ENCODE measurements around the gene PHF8.

The PHF8 gene

DNA sequence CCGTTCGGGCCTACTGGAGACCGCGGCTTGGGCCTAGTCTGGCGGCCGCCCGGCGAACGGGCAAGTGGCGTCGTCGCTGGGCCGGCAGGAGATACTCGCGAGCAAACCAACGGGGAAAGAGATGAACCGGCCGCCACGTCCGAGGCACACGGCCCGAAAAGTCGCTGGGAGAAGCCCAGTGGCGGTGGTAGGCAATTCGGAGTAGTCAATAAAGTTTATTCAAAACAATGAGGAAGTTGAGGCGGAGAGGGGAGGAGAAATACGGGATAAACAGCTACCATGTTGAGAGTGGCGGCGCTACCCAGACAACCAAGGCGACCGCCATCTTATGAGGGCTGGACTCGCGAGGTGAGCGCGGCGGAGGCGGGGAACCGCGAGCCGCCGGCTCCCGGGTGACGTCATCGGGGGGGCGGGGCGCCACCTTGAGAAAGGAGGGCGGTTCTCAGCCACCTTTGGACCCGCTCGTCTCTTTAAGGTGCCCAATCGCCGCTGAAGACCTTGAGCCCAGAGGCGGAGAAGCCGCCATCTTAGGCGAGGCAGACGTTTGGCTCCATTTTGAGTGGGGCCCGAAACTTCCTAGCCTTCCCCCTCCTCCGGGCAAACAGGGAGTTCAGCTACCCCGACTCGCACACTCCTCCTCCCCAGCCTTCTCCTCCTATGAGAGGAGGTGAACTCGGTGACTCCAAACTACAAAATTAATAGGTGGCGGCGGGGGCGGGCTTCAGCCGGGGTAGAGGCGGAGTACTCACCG lies at the start of gene PHF8:
TSS of gene PHF8 (minus strand) at position 348 of the 751 bp plus-strand sequence. CDS start 1,745 bp downstream, outside the sequence.
- DNase-seq (ENCODE audit: low read depth): peak; percentile 54

DNA sequence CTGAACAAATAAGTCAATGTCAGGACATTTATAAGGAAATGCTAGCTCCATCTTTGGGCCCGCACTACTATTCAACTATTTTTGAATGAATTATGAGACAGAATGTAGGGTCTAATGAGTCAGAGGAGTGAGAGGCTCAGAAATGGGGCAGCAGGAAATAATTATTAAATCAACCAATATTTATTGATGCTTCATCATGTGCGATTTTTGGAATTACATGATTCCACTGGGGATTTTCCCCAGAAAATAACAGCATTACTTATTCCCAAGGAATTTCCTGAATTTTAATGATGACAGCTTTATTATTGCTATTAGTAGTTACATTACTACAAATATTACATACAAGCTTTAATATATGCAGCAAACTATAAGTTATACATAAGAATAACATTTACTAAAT lies 49.3 kb upstream of the PHF8 start:
- DNase-seq (ENCODE audit: low read depth): no peak

DNA sequence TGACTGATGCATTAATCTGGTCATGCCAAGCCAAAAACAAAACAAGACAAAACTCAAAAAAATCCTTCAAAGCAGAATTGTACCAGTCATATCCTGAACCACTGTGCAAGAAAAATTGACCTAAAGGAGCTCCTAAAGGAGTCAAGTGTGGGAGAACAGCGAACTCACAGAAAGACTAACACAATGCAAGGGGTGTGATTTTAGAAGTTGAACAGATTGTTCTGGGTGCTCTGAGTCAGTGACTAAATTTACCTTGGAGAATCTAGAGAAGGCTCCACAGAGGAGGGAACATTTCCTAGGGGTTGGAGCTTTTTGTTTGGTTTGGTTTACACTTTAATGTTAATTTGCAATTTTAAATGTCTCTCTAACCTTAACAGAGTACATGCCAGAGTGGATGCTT lies 48.9 kb upstream of the PHF8 start:
- DNase-seq (ENCODE audit: low read depth): no peak

DNA sequence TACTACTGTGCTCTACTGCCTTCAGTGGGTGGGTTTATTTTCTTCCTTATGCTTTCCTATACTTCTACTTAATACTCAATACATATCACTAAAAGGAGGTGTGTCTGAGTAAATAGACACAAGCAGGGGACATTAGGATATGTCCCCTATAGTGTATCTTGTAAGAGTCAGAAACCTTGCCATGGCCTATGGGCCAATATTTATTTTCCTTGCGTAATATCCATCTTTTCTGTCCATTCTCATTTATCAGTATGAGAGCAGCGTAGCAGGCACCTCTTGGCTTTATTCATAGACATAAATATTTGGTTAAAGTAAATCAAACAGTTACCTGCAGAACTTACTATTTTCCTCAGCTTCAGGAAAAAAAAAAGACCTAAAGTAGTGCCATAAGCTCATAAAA lies 46.6 kb upstream of the PHF8 start:
- no peak for DNase-seq (ENCODE audit: low read depth)

DNA sequence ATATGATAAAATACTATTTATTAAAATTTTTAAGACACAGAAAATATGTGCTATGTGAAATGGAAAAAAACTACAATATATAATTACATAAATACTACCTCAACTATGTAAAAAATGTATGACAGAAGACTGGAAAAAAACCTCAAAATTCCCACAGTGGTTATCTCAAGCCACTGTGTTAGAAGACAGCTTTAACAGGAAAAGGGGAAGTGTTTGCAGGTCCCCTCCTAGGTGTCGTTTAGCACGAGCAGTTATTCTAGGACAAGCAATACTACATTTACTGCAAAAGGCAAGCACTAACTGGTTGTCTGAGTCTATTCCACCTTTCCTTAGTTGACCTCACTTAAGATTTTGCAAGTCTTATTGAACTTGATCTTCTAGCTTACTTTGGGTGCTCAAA lies 44.9 kb upstream of the PHF8 start:
- no peak for DNase-seq (ENCODE audit: low read depth)

DNA sequence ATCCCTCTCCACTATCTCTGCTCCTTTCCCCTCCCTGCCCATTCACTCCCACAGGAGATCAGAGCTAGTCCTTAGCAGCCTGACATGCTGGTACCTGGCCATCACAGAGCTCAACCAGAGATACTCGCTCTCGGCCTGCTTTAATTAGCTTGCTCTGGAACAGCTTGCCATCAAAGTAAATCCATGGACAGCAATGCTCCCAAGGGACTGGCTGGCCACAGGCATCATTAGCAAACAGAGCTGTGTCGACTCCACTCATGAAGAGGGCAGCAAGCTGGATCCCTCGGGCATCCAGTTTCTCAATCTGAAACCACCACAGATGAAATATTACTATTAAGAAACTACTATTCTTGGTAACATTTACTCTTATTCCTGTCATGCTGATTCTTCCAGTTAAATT lies 43.4 kb upstream of the PHF8 start:
- DNase-seq (ENCODE audit: low read depth): no peak

DNA sequence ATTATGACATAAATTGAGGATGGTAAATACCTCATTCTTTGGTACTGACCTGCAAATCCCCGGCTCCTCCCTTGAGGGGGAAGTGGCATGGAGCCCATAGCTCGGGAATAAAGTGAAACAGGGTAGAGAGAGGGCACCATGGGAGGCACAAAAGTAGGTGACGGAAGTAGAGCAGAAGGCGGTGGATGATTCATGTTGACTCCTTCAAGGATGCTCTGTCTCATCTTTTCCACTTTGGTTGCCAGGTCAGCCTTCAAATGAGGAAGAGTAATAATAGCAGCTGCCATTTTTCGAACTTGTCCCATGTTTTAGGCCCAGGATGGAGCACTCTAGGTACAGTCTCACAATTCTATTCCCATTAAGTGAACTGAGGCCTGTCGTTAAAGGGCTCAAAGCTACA lies 41.4 kb upstream of the PHF8 start:
- no peak for DNase-seq (ENCODE audit: low read depth)

DNA sequence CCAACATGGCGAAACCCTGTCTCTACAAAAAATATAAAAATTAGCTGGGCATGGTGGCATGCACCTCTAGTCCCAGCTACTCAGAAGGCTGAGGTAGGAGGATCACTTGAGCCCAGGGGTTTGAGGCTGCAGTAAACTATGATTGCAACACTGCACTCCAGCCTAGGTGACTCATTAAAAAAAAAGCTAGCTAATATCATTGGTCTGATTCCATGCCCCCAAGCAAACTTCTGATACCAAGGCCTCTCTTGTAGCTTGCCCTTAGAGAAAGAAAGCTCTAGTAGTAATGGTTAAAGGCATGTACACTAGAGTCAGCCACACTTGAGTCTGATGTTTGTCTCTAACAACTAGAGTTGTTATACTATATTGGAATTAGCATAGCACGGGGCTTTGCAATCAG lies 32.6 kb upstream of the PHF8 start:
- peak; percentile 18 for DNase-seq (ENCODE audit: low read depth)

DNA sequence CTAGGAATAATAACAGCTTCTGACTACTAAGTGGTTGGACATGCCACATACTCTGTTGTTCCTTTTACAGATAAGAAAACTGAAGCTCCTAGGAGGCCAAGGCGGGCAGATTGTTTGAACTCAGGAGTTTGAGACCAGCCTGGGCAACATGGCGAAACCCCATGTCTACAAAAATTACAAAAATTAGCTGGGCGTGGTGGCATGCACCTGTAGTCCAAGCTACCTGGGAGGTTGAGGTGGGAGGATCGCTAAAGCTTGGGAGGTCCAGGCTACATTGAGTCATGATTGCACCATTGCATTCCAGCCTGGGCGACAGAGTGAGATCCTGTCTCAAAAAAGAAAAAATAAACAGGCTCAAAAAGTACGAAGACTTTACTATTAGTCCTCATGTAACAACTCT lies 30.6 kb upstream of the PHF8 start:
- no peak for DNase-seq (ENCODE audit: low read depth)

DNA sequence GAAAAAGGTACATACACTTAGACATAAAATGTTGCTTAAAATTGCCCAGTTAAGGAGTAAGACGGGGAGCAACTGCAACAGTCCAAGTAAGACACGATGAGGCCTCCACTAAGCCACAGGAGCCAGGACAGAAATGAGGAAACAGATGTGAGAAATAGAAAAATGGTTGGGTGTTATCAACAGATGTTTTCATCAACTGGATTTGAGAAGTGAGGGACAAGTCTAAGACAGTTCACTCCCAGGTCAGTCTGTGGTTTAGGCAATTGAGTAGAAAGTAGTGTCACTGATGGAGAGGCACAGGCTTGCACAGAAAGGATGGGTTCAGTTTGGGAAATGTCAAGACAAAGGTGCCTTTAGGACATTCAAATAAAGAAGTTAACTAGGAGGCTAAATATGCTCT lies 23.5 kb upstream of the PHF8 start:
- no peak for DNase-seq (ENCODE audit: low read depth)

DNA sequence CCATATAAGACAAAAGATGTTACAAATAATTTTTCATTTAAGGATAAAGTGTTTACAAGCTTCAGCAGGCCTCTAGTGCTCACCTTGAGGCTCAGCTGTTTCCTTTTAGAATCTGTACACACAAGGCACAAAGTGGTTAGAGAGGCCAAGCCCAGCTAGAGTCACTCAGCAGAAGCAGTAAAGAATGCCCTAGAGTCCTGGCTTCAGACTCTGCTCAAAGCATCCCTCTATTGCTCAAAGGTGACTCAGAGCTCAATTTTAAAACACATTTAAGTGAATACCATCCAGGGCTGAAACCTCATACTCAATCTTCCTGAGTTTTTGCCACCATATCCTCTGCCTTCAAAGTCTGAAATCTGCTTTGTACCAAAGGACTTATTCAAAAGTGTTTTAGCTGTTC lies 22.6 kb upstream of the PHF8 start:
- peak; percentile 26 for DNase-seq (ENCODE audit: low read depth)

DNA sequence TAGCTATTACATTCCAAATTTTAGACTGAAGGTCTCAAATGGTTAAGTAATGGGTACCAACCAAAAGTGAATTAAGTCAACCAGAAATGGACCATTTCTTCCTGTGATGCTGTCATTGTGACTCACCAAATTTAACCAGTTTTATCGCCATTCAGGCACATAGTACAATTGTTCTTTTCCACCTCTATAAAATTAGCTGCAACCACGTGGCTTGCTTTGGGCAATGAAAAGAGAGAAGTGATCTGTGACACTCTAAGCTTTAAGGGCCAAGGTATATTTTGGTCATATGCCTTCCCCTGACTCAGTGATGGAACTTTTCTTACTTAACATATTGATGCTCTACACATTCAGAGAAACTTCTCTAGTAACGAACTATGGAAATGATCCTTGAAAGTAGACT lies 20.3 kb upstream of the PHF8 start:
- DNase-seq (ENCODE audit: low read depth): no peak

DNA sequence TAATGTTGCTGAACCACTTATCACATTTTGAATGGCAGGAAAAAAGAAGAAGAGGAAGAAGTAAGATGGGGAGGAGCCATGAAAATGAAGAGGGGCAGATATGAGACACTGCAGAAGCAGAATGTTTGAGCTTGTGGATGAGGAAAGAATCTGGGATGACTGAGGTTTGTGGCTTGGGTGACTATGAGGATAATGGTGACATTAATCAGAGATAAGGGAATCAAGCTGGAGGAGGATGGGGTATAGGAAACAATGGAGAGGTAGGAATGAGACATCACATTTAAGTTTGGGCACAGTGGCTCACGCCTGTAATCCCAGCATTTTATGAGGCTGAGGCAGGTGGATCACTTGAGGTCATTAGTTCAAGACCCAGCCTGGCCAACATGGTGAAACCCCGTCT lies 19.1 kb upstream of the PHF8 start:
- no peak for DNase-seq (ENCODE audit: low read depth)

DNA sequence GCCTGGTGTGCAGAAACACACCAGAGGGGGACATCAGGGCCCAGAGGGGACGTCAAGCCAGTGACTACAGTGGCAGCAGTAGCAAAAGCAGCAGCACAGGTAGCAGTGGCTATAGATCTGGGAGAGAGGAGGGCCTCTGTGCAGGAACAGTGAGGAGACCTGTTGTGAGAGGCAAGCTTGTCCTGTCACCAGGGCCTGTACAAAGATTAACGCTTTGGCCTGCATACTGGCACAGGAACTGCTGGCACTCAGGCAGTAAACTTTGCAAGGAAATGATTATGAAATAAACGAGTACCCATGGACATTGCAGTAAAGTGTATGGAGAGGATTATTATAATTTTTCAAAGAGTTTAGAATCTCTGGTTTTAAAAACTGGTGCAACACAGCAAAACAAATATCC lies 5.5 kb upstream of the PHF8 start:
- DNase-seq (ENCODE audit: low read depth): no peak

DNA sequence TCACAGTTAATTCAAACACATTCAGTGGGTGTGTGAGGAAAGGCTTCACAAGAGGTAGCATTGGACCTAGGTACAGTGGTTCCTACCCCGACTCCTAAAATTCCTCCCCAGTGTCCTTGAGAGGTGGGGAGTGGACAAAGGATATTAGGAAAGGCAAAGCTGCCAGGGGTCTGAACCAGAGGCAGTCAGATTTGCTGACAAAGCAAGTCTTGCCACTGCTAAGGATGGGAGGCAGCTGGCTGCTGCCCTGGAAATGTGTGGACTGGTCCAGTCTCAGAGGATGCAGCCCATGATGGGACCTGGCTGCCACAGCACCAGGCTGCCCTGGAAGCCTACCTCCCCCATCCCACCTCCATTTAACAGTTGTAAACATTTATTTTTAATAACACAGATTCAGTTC lies 4.1 kb upstream of the PHF8 start:
- DNase-seq (ENCODE audit: low read depth): no peak

DNA sequence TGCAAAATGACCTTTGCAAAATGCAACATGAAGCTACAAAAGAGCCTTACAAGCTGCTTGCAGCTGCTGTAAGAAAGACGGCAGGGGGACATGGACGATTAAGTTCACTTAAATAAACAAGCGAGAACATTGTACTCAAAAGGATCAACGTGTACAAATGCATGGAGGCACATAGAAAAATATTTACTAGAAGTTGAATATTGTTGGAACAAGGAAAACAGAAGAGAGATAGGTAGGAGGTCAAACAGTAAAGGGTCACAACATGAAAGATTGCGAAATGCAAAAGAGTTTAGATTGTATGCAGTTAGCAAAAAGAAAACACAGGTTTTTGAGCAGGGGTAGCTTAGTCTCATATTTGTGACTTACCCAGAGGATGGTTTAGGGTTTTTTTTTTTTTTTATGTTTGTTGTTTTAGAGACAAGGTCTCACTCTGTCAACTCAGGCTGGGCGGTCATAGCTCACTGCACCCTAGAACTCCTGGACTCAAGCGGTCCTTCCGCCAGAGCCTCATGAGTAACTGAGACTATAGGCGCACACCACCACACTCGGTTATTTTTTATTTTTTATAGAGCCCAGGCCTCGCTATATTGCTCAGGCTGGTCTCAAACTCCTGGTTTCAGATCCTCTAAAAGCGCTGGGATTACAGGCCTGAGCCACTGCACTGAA lies 1.4 kb upstream of the PHF8 start:
- DNase-seq (ENCODE audit: low read depth): no peak

DNA sequence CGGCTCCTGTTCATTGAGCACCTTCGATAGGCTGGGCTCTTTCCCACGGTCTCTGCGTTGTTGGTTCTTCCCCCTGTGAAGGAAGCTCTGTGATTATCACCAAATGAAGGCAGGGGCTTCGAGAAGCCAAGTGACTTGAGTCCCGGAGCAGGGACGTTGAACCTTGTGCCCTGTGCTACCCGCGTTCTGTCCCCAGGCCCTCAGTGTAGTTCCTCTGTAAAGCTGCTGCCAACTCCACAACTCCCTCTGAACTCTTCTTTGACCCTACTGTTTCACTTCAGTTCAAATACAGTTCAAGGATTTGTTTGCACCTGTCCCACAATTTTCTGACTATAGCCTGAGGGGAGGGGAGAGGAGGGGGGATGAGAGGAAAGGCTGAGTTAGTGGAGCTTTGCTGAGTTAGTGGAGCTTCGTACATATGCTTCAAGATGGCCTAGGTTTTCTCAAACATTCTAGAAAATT lies 635 bp upstream of the PHF8 start:
- peak; percentile 4 for DNase-seq (ENCODE audit: low read depth)

DNA sequence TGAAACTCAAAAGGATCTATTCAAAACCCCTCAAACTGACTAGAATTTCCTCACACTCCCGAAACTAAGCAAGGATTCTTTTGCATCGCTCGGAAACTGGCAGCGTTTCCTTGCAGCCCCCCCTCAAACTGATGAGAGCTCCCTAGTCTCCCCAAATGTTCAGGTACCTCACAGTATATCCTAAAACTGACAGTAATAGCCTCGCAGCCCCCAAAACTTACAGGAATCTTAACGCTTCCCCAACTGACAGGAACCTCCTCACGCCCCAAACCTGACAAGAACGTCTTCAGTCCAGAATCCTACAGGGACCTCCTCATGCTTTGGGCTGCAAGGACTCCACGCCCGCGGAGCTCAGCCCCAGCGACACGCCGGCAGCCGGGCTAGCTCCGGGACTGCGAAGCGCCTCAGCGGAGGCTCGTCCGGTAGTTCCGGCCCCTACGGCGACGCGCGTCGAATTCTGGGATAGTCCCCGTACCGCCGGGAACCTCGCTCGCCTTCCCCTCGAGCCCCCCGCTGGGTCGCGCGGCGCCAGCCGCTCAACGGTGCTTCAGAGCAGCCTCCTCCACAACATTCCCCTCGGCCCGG lies 640 bp downstream of the PHF8 start:
- DNase-seq (ENCODE audit: low read depth): peak; percentile 3

DNA sequence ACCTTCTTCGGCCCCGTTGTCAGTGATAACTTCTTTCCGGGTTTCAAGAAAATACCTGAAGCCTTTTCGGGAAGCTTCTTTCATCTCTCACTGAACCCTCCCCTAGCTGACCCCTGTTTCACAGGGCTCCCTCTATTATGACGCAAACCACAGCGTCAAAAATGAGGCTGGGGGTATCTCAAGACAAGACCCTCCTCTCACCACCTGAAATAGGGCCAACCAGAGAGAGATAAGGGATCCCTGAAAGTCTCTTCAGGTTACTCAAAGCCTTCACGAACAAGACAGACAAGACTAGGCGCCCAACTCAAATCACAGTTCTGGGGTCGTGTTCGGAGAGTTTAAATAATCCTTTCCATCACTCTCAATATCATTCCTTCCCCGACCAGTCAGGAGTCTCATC lies 1.2 kb downstream of the PHF8 start:
- no peak for DNase-seq (ENCODE audit: low read depth)

DNA sequence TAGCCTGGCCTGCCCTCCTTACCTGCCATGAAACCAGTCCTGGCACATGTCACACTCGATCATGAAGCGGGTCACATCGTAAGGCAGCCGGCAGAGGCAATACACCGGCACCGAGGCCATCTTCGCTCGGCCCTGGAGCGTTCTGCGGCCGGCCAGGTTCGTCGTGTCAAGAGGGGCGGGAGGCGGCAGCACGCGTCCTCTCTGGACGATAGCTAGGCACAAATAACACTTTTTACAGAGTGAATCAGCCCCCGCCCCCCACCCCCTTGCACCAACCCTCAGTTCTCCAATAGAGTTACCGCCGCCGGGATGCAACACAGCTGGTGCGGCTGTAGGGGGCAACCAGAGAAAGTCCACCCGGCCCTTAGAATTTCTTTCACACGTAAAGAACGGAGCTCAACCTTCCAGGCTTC lies 1.7 kb downstream of the PHF8 start:
- DNase-seq (ENCODE audit: low read depth): peak; percentile 6

DNA sequence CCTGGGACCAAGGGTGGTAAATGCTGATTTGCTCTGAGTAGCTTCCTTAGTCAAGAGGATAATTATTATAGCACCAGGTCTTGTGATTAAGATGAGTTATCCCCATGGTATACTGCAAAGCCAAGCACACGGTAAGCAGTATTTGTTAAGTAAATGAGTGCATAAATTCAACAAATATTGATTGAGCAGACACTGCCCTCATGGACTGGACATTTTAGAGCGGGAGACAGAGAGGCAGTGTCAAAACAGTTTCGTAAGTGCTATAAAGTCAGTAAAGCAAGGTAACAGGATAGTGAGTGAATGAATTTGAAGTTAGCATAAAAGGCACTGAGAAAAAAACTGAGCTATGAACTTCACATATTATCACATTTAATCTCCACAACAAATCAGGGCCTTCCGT lies 13.9 kb downstream of the PHF8 start:
- DNase-seq (ENCODE audit: low read depth): no peak

DNA sequence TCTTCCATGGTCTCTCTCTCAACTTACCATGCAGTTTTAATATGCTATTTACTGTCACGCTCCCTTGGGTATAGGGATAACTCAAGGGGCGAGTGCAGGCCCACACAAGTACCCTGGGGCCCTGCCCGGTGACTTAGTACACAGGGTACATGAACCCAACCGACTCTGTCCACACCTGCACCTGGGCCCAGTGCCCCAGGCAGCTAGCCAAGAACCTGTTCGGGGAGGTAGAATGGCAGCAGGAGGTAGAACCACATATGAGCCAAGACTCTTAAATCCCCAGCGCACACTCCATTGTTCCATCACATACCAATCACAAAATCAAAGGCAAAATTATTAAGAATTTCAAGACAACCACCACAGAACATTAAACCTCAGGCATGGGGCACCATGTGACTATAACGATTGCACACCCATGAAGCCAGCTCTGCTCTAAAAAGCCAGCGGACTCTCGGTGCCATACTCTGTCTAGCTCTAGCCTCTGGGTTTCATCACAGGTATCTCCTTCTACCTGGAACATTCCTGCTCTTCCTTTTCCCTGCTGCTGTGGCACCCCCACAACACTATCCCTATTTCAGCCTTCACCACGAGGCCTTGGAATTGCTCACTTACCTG lies 14.6 kb downstream of the PHF8 start:
- no peak for DNase-seq (ENCODE audit: low read depth)

DNA sequence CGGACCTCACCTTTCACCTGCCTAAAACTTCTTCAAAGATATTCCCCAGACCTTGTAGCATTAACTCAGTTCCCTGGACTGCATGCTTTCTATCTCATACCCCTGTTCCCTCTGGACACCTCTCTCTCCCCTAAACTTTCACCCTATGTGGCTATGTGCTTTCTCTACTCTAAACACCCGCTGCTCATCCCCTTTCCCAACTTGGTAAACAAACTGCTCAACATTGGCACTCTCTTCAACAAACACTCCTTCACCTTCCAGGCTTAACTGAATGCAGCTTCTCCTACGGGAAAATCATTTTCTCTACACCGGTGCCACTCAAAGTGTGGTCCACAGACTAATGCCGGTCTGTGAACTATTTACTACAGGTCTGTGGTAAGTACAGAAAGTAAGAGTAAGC lies 19.9 kb downstream of the PHF8 start:
- DNase-seq (ENCODE audit: low read depth): no peak

All from GM04503 (cell line).